ENCODE data around the gene ITPRIP. TPM values are rescaled to one million over a fixed set of nuclear protein-coding genes. Genes with fewer than 3 reads are reported as not detected.

Gene ITPRIP
- total and polyA plus RNA-seq, 3 experiments from 2014 or later = 12.8 to 23.1 (median 13.1) TPM

GRCh38 chr10:104268713-104269645, 69.3 kb downstream of the ITPRIP start, which contains the start of gene GSTO2:
TSS of gene GSTO2 (plus strand) at chr10:104269184. CDS start at chr10:104274916, 5,732 bp downstream.
- peaks cover 43 to 58% (median 54%) of the 10 kb centered on the region in 3 donors for H3K4me1 Mint-ChIP-seq
- H3K4me1 ChIP-seq (ENCODE audit: insufficient read depth, low read length) = peaks cover 50% of the 10 kb centered on the region
- H3K9me3 Mint-ChIP-seq = no peaks in the 10 kb centered on the region
- peaks cover 1% of the 10 kb centered on the region in 2 donors for H3K27me3 Mint-ChIP-seq
- no peaks in the 10 kb centered on the region for H3K9me3 ChIP-seq (ENCODE audit: low read length)
- H3K36me3 Mint-ChIP-seq = peaks cover 4 to 48% (median 10%) of the 10 kb centered on the region in 3 donors
- POLR2A ChIA-PET = interaction anchor here (0.7 to 3.2 kb wide), 5 partner anchors 10 to 148 kb away, joined by 3 to 13 read pairs (median 4); partner anchors contain the start of genes CFAP43, GSTO1, ITPRIP and SFR1
- H3K27ac Mint-ChIP-seq = peak within 1 kb of the TSS; percentile 84 to 100 (median 98)
- H3K4me3 ChIP-seq (ENCODE audit: low read length) = peak within 1 kb of the TSS; percentile 85
- peak within 1 kb of the TSS; percentile 89 to 98 (median 96) for H3K4me3 Mint-ChIP-seq
- CTCF ChIA-PET = interaction anchor here (1.0 to 3.1 kb wide), 4 partner anchors 23 to 148 kb away, joined by 5 to 14 read pairs (median 7); partner anchors contain the start of gene CFAP58
- H3K36me3 ChIP-seq (ENCODE audit: insufficient read depth, low read length) = peaks cover 18% of the 10 kb centered on the region
- peak; percentile 97 to 99 (median 99) for DNase-seq
- H3K27ac ChIP-seq (ENCODE audit: low read depth, low read length) = peak within 1 kb of the TSS; percentile 82
- H3K27me3 ChIP-seq (ENCODE audit: insufficient read depth, low read length, poor library complexity, severe bottlenecking) = no peaks in the 10 kb centered on the region

- DNase-seq = no peak
- H3K4me1 ChIP-seq (ENCODE audit: insufficient read depth, low read length) = peaks cover 51% of the 10 kb centered on the region
- H3K27ac ChIP-seq (ENCODE audit: low read depth, low read length) = peak overlapping the region; percentile 82
- no peaks in the 10 kb centered on the region for H3K9me3 Mint-ChIP-seq
- H3K27ac Mint-ChIP-seq = peak overlapping the region; percentile 84 to 100 (median 98)
- H3K4me3 Mint-ChIP-seq = peak overlapping the region; percentile 89 to 98 (median 96)
- peaks cover 4 to 54% (median 13%) of the 10 kb centered on the region in 3 donors for H3K36me3 Mint-ChIP-seq
- H3K9me3 ChIP-seq (ENCODE audit: low read length) = no peaks in the 10 kb centered on the region
- H3K4me3 ChIP-seq (ENCODE audit: low read length) = peak overlapping the region; percentile 78
- CTCF ChIA-PET = interaction anchor here (2.1 kb wide), 1 partner anchor 83 kb away, joined by 6 read pairs; no protein-coding TSS in a partner anchor
- H3K27me3 Mint-ChIP-seq = no peaks in the 10 kb centered on the region
- H3K27me3 ChIP-seq (ENCODE audit: insufficient read depth, low read length, poor library complexity, severe bottlenecking) = no peaks in the 10 kb centered on the region
- H3K36me3 ChIP-seq (ENCODE audit: insufficient read depth, low read length) = peaks cover 18% of the 10 kb centered on the region
- peaks cover 47 to 64% (median 60%) of the 10 kb centered on the region in 3 donors for H3K4me1 Mint-ChIP-seq
- POLR2A ChIA-PET = interaction anchor here (1.0 to 3.2 kb wide), 3 partner anchors 13 to 147 kb away, joined by 4 to 13 read pairs (median 6); partner anchors contain the start of genes GSTO1, ITPRIP and SFR1
Measured at GRCh38 chr10:104268405-104268712, 69.9 kb downstream of the ITPRIP start.

- Mint-ChIP-seq H3K4me1 (peaks cover 47 to 69% (median 61%) of the 10 kb centered on the region in 3 donors), H3K27me3 (no peaks in the 10 kb centered on the region), H3K36me3 (peaks cover 4 to 59% (median 13%) of the 10 kb centered on the region in 3 donors), H3K27ac (peak overlapping the region; percentile 84 to 100 (median 98)), H3K4me3 (peak overlapping the region; percentile 89 to 98 (median 96)), H3K9me3 (no peaks in the 10 kb centered on the region)
- H3K36me3 ChIP-seq (ENCODE audit: insufficient read depth, low read length) = peaks cover 22% of the 10 kb centered on the region
- CTCF ChIA-PET = interaction anchor here (1.4 to 2.1 kb wide), 3 partner anchors 13 to 380 kb away, joined by 5 to 6 read pairs (median 5); partner anchors contain the start of gene GSTO1
- peak overlapping the region; percentile 78 for H3K4me3 ChIP-seq (ENCODE audit: low read length)
- POLR2A ChIA-PET = interaction anchor here (3.2 kb wide), 1 partner anchor 13 kb away, joined by 13 read pairs; the partner anchor contains the start of gene GSTO1
- no peaks in the 10 kb centered on the region for H3K9me3 ChIP-seq (ENCODE audit: low read length)
- peak in 1 of 5 donors; percentile 20 for DNase-seq
- H3K4me1 ChIP-seq (ENCODE audit: insufficient read depth, low read length) = peaks cover 51% of the 10 kb centered on the region
- H3K27me3 ChIP-seq (ENCODE audit: insufficient read depth, low read length, poor library complexity, severe bottlenecking) = no peaks in the 10 kb centered on the region
- H3K27ac ChIP-seq (ENCODE audit: low read depth, low read length) = peak overlapping the region; percentile 82
Measured at GRCh38 chr10:104267721-104268404, 70.4 kb downstream of the ITPRIP start.

- Histone ChIP-seq H3K27me3 (ENCODE audit: insufficient read depth, low read length, poor library complexity, severe bottlenecking) (no peaks in the 10 kb centered on the region), H3K4me1 (ENCODE audit: insufficient read depth, low read length) (peaks cover 67% of the 10 kb centered on the region), H3K4me3 (ENCODE audit: low read length) (no peak overlapping the region), H3K27ac (ENCODE audit: low read depth, low read length) (no peak overlapping the region), H3K36me3 (ENCODE audit: insufficient read depth, low read length) (peaks cover 41% of the 10 kb centered on the region), H3K9me3 (ENCODE audit: low read length) (no peaks in the 10 kb centered on the region)
- POLR2A ChIA-PET = interaction anchor here (1.1 kb wide), 1 partner anchor 10 kb away, joined by 3 read pairs; the partner anchor contains the start of gene GSTO1
- DNase-seq = no peak
- CTCF ChIA-PET = interaction anchor here (1.0 to 2.2 kb wide), 3 partner anchors 9 to 12 kb away, joined by 3 to 7 read pairs (median 4); partner anchors contain the start of gene GSTO1
- no peaks in the 10 kb centered on the region for H3K27me3 Mint-ChIP-seq
- H3K27ac Mint-ChIP-seq = peak overlapping the region in 2 of 8 donors; percentile 15 to 80
- H3K9me3 Mint-ChIP-seq = no peaks in the 10 kb centered on the region
- H3K4me1 Mint-ChIP-seq = peaks cover 69 to 99% (median 84%) of the 10 kb centered on the region in 3 donors
- H3K4me3 Mint-ChIP-seq = no peak overlapping the region
- peaks cover 4 to 90% (median 25%) of the 10 kb centered on the region in 3 donors for H3K36me3 Mint-ChIP-seq
Measured at GRCh38 chr10:104264783-104265182, 73.5 kb downstream of the ITPRIP start.

- Mint-ChIP-seq H3K27me3 (no peaks in the 10 kb centered on the region), H3K4me3 (no peak overlapping the region), H3K36me3 (peaks cover 4 to 91% (median 28%) of the 10 kb centered on the region in 3 donors), H3K9me3 (no peaks in the 10 kb centered on the region), H3K4me1 (peaks cover 70 to 96% (median 84%) of the 10 kb centered on the region in 3 donors), H3K27ac (peak overlapping the region in 6 of 8 donors; percentile 15 to 83 (median 72))
- CTCF ChIA-PET = interaction anchor here (1.0 to 2.7 kb wide), 3 partner anchors 13 to 30 kb away, joined by 3 to 11 read pairs (median 5); no protein-coding TSS in a partner anchor
- H3K27ac ChIP-seq (ENCODE audit: low read depth, low read length) = no peak overlapping the region
- POLR2A ChIA-PET = no interaction called here
- H3K4me3 ChIP-seq (ENCODE audit: low read length) = no peak overlapping the region
- H3K36me3 ChIP-seq (ENCODE audit: insufficient read depth, low read length) = peaks cover 46% of the 10 kb centered on the region
- no peaks in the 10 kb centered on the region for H3K27me3 ChIP-seq (ENCODE audit: insufficient read depth, low read length, poor library complexity, severe bottlenecking)
- H3K9me3 ChIP-seq (ENCODE audit: low read length) = no peaks in the 10 kb centered on the region
- peaks cover 70% of the 10 kb centered on the region for H3K4me1 ChIP-seq (ENCODE audit: insufficient read depth, low read length)
- no peak for DNase-seq
Measured at GRCh38 chr10:104262055-104262454, 76.2 kb downstream of the ITPRIP start.

DNA sequence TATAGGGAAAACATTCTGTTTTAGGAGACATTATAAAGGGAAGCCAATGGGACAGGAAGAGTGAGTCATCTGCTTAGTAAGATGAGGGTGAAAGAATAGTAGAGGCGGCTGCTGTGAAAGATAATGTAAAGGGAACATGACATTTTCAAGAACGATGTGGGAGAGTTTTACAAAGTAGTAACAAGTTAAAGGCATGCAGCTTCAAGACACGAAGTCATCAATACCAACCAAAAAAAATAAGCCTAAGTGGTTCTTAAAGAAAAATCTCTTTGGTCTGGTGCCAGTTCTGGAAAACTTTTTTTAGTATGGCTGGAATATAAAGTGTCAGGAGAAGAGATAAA, 77.5 kb downstream of the ITPRIP start:
- Mint-ChIP-seq H3K36me3 (peaks cover 0 to 80% (median 21%) of the 10 kb centered on the region in 3 donors), H3K27ac (peak overlapping the region; percentile 15 to 85 (median 64)), H3K9me3 (no peaks in the 10 kb centered on the region), H3K4me1 (peaks cover 72 to 96% (median 84%) of the 10 kb centered on the region in 3 donors), H3K27me3 (no peaks in the 10 kb centered on the region), H3K4me3 (peak overlapping the region in 6 of 7 donors; percentile 5 to 44 (median 16))
- CTCF ChIA-PET = interaction anchor here (8.2 kb wide), 1 partner anchor 15 kb away, joined by 57 read pairs; no protein-coding TSS in a partner anchor
- Histone ChIP-seq H3K36me3 (ENCODE audit: insufficient read depth, low read length) (peaks cover 36% of the 10 kb centered on the region), H3K4me1 (ENCODE audit: insufficient read depth, low read length) (peaks cover 70% of the 10 kb centered on the region), H3K9me3 (ENCODE audit: low read length) (no peaks in the 10 kb centered on the region), H3K4me3 (ENCODE audit: low read length) (no peak overlapping the region), H3K27ac (ENCODE audit: low read depth, low read length) (no peak overlapping the region), H3K27me3 (ENCODE audit: insufficient read depth, low read length, poor library complexity, severe bottlenecking) (no peaks in the 10 kb centered on the region)
- POLR2A ChIA-PET = no interaction called here
- no peak for DNase-seq

DNA sequence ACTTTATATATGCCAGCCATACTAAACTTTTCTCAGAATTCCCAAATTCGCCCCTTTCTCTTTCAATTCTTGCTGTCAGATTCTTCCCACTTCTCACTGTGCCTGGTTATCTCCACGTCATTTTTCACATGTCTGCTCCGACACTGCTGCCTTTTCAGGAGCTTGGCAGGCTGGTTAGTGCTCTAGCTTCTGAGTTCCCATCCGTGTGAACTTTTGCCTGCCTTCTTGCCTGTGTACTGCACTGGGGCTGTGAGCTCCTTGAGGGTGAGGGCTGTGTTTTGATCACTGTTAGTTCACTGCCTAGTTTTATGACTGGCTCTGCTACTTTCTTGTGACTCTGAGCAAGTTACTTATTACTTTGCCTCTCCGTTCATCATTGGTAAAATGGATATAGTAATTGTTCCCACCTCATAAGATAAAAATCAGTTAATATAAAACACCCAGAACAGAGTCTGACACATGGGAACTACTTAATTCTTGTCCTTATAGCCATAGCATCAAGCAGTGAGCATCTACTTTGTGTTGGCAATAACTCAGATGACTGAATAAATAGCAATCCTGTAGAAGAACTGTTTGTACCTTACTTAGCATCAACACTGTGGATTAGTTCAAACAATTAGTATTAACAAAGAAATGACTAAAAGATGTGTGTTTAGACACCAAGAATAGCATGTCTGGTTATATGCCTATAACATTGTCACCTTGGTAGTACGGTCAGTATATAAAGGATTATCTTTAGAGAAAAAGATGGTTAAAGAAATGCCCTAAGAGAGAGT, 78.1 kb downstream of the ITPRIP start:
- Mint-ChIP-seq H3K36me3 (peaks cover 0 to 80% (median 21%) of the 10 kb centered on the region in 3 donors), H3K27me3 (no peaks in the 10 kb centered on the region), H3K4me1 (peaks cover 68 to 94% (median 82%) of the 10 kb centered on the region in 3 donors), H3K27ac (peak overlapping the region; percentile 15 to 85 (median 64)), H3K4me3 (peak overlapping the region in 6 of 7 donors; percentile 4 to 44 (median 12)), H3K9me3 (no peaks in the 10 kb centered on the region)
- Histone ChIP-seq H3K9me3 (ENCODE audit: low read length) (no peaks in the 10 kb centered on the region), H3K36me3 (ENCODE audit: insufficient read depth, low read length) (peaks cover 30% of the 10 kb centered on the region), H3K27me3 (ENCODE audit: insufficient read depth, low read length, poor library complexity, severe bottlenecking) (no peaks in the 10 kb centered on the region), H3K27ac (ENCODE audit: low read depth, low read length) (no peak overlapping the region), H3K4me3 (ENCODE audit: low read length) (no peak overlapping the region), H3K4me1 (ENCODE audit: insufficient read depth, low read length) (peaks cover 65% of the 10 kb centered on the region)
- ChIA-PET POLR2A (no interaction called here), CTCF (interaction anchor here (8.2 kb wide), 1 partner anchor 16 kb away, joined by 57 read pairs; no protein-coding TSS in a partner anchor)
- DNase-seq = no peak
